ENCODE measurements around the gene MYBBP1A.
"Not testable (repeated sequence)": the region's sequence is repeated elsewhere in the genome, so short reads cannot be mapped to it uniquely, and the experiment has no call there.

Gene MYBBP1A

GRCh38 chr17:4590042-4590441 lies 34.9 kb upstream of the MYBBP1A start:
- not testable (repeated sequence) for DNase-seq (ENCODE audit: low spot score)

- no peak for DNase-seq (ENCODE audit: low spot score)
Measured at GRCh38 chr17:4588898-4589625, 33.9 kb upstream of the MYBBP1A start.

GRCh38 chr17:4588391-4588790 lies 33.2 kb upstream of the MYBBP1A start:
- no peak for DNase-seq (ENCODE audit: low spot score)

GRCh38 chr17:4587803-4588202 lies 32.6 kb upstream of the MYBBP1A start:
- DNase-seq (ENCODE audit: low spot score), result no peak

- DNase-seq (ENCODE audit: low spot score), result no peak
Measured at GRCh38 chr17:4587195-4587594, 32.0 kb upstream of the MYBBP1A start.

GRCh38 chr17:4586043-4586442 lies 30.9 kb upstream of the MYBBP1A start:
- no peak for DNase-seq (ENCODE audit: low spot score)

- DNase-seq (ENCODE audit: low spot score), result no peak
Measured at GRCh38 chr17:4585638-4585994, 30.4 kb upstream of the MYBBP1A start.

- DNase-seq (ENCODE audit: low spot score), result no peak
Measured at GRCh38 chr17:4584917-4585637, 29.9 kb upstream of the MYBBP1A start.

GRCh38 chr17:4584101-4584916 lies 29.1 kb upstream of the MYBBP1A start, which contains the start of gene SMTNL2:
SMTNL2 (plus strand) TSS chr17:4584529; CDS start chr17:4584606, 77 bp downstream.
- DNase-seq (ENCODE audit: low spot score), result peak; percentile 50

GRCh38 chr17:4583782-4584100 lies 28.6 kb upstream of the MYBBP1A start:
- peak; percentile 45 for DNase-seq (ENCODE audit: low spot score)

- no peak for DNase-seq (ENCODE audit: low spot score)
Measured at GRCh38 chr17:4583206-4583605, 28.0 kb upstream of the MYBBP1A start.

- no peak for DNase-seq (ENCODE audit: low spot score)
Measured at GRCh38 chr17:4582691-4583090, 27.5 kb upstream of the MYBBP1A start.

GRCh38 chr17:4582101-4582501 lies 26.9 kb upstream of the MYBBP1A start:
- DNase-seq (ENCODE audit: low spot score), result no peak

- DNase-seq (ENCODE audit: low spot score), result no peak
Measured at GRCh38 chr17:4580291-4580690, 25.1 kb upstream of the MYBBP1A start.

- DNase-seq (ENCODE audit: low spot score), result no peak
Measured at GRCh38 chr17:4579678-4580077, 24.5 kb upstream of the MYBBP1A start.

GRCh38 chr17:4578349-4578748 lies 23.2 kb upstream of the MYBBP1A start:
- not testable (repeated sequence) for DNase-seq (ENCODE audit: low spot score)

GRCh38 chr17:4577386-4577993 lies 22.3 kb upstream of the MYBBP1A start:
- DNase-seq (ENCODE audit: low spot score), result no peak

GRCh38 chr17:4576729-4577322 lies 21.6 kb upstream of the MYBBP1A start:
- no peak for DNase-seq (ENCODE audit: low spot score)

- no peak for DNase-seq (ENCODE audit: low spot score)
Measured at GRCh38 chr17:4576161-4576558, 21.0 kb upstream of the MYBBP1A start.

GRCh38 chr17:4574448-4575045 lies 19.4 kb upstream of the MYBBP1A start:
- no peak for DNase-seq (ENCODE audit: low spot score)

- DNase-seq (ENCODE audit: low spot score), result no peak
Measured at GRCh38 chr17:4573669-4574068, 18.5 kb upstream of the MYBBP1A start.

GRCh38 chr17:4573115-4573514 lies 17.9 kb upstream of the MYBBP1A start:
- no peak for DNase-seq (ENCODE audit: low spot score)
